Hematopoietic multipotent progenitor cell treated with erythropoietin and hydrocortisone succinate and interleukin-3 and kit ligand, for 6 days (in vitro differentiated cells): Measurements from ENCODE around the gene ESRRG.
A peak's percentile ranks its signal among the peaks of the same experiment; 100 is the strongest.

Experiments
- DNase-seq: peaks from one replicate; pipeline ENCODE4 v3.0.0-alpha.2; 2015

Gene ESRRG

DNA sequence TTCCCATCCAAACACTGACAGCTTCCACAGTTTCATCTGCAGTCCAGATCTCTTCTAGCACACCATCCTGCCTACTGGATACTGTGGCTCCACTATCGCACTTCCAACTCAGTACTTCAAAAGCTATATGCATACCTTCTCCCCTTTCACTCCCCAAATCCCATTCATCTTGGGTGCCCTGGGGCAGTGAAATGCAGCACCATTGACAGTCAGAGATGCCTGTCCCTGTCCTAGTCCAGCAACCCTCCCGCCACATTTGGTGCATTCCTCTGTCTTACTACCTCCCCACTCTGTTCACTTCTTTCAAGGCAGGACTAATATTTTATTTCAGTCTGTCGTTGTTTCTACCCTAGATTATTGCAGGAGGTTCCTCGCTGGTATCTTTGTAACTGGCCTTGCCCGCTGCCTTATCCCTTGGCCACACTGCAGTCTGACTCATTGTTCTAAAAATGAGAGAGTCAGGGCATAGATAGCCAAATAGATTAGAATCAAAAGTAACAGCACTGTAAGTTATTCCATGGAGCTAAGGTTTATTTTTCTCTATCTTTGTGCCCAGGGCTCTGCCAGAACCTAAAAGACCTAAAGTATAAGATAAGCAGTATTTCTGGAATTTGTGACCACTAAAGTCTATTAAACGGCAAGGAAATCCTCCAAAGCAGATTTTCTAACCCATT is 96.7 kb downstream of the ESRRG start:
- DNase-seq = peak; percentile 71

DNA sequence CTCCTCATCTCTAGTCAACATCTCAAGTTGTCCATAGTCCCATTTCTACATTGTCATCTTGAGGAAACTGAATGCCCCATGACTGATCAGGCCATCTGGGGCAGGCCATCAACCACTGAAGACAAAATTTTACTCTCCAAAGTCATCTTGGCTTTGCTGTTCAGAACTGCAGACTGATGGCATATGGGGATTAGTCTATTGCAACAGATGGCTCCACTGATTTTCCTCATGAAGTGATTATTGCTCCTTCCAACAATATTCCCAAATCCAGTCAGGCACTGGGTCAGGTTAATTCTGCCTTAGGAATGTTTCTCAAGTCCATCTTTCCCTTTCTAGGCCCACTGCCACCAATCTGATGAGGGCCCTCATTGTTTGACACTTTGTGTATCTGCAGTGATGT is 101.7 kb downstream of the ESRRG start:
- DNase-seq = no peak

DNA sequence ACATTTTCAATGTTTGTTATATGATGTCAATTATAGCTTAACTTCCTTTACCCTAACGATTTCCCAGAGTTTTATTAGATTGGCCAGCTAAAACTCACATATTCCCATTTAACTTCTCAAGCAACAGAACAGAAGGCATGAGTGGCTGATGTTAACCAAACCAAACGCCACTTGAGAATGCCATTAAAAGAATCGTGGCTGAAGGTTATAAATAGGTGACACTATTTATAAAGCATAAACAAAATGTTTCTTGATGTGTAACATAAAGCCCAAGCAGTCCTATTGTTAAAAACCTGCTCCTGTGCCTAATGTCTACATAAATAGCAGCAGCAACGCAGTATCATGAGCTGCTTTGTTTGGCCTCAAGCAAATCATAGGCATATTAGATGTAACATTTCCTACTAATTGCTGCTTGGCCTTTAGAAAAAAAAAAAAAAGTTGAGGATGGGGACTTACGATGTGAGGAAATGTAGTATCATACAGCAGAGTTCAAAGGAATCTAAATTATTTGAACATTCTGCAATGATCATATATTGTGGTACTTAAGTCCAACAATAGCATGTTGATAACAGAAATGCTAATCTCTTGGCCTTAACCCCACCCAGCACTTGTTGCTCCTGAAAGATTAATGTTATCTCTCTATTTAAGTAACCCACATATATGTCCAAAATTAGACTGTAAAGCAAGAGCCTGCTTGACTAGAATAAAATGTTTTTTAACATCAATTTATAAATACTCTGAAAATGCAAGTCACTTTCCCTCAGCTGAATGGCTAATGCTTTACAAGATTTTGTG is 106.0 kb downstream of the ESRRG start:
- DNase-seq = peak; percentile 39

DNA sequence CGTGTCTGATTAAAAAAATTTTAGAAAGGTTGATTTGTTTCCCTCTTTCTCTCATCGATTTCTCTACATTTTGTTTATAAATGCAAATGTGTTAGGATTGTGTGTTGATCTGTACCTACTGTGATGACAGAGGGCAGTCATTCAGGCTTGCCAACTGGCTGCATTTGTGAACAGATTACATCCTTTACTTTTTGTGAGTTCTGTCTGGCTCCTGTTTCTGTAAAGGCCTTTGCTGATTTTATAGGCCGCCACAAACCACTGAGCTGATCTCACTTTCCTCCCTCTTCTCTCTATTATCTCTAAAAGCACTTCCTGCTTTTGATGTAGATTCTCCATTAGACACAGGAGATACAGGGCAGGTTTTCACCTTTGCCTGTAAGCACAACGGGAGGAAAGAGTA is 106.8 kb downstream of the ESRRG start:
- DNase-seq = peak; percentile 23

DNA sequence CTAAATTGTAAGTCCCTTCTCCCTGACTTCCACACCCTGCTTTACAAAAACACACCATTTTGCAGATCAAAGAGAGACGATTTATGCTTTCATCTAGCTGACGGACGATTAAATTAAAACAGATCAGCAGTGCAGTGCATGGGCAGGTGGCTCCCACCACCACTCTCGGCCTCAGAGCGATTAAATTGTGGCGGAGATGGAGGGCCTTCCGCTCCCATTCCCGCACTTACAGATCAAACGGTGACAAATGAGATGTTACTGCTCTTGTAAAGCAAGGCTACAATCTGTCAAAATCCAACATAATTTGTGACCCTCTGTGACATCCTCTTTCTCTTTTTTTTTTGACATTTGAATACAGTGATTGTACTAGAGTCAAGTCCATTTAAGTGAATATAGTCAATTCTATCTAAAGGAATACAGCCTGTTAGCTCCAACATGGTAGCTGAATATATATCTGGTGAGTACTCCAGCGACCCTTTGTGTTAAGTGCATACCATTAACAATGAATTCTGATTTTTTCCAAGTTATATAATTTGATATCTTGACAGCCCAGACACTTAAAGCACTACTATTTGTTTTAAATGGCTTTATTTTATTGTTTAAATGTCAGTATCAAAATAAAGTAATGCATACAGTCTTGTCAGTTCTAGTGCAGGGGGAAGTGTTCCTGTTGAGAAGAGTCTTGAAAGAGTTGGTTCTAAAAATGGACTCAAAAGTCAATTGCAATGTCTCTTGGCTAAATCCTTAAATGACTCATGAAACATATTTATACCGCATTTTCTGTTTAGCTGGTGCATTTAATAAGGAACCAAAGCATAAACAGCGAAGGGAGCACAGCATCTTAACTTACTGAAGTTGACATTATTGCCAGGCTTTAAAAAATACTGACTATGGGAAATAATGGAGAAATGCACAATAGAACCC is 109.0 kb downstream of the ESRRG start:
- DNase-seq = no peak

DNA sequence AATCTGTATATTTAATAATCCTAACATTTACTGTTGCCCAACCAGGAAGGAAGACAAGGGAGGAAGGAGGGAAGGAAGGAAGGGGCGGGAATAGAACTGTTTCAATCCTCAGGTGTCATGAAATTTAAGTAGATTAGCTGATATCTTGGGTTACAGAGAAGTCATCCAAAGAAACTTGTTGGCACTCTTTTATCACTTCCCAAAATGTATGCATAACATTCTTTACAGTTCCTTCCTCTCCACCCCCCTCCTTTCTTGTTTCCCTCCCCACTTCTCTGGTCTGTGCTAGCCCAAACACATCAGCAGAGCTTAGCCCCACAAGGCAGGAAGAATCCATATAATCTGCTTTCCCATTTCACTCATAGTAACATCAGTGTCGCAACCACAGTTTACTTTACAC is 110.9 kb downstream of the ESRRG start:
- no peak for DNase-seq

DNA sequence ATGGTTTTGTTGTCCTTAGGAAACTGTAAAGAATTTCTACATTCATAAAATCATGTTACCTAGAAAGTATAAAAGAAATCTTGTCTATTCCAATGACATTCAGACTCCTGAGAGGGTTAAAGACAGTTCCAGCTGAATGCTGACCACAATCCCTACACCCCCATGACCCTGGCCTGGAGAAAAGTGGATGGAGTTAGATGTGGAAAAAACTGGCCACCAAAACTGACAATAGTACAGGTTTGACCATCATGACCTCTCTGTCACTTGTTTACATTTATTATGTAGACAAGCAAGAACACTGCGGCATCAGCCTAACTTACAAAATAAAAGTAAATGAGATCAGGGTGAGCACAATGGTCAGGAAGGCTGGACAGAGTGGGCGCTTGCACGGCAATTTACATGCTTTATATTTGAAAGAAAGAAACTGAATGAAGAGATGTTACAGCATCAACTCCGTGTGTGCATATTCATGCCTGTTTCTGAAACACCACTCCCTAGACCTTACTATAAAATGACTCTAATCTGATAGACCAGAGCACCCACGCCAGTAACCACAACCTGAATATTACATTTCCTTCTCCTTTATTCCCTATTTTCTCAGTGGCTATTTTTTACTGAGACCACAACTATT is 116.0 kb downstream of the ESRRG start:
- peak; percentile 20 for DNase-seq

DNA sequence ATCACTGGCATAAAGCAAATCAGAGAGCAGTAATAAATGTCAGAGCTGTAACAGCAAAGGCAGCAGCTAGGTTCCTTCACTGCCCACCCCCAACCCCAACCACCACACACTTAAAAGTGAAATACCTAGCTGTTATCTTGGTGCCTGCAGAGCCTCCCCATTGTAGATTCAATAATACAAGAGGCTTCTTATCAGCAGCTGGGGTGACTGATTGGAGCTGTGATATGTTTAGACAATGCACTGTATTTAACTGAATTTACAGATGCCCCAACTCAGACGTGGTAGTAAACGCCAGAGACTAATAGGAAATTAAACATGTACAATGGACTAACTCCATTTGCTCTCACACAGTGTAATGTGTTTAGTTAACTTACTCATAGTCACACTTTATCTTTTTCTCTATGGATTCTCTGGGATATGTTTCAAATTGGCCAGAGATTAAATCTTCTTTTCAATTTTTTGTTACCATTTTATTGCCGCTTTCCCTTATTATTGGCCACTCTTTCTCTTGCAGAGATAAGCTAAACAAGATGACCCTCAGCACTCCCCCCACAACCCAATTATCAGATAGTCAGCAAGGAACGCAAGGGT is 117.1 kb downstream of the ESRRG start:
- peak; percentile 53 for DNase-seq

DNA sequence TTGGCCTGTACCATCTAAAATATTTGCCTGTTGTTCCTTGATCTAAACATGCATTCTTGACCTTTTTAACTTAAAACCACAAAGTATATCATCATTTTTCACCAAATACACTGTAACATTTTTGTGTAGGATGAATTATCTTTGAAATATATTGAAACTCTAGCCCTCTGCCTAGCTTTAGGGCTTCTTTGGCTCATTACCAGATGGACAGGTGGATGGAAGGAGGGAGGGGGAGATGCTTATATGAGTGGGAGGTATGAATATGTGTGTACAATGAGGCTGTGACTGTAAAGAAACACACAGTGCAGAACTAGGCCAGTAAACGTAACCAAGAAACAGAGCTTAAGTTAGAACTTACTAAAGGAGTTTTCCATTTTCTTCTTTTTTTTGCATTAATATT is 118.5 kb downstream of the ESRRG start:
- DNase-seq = no peak

DNA sequence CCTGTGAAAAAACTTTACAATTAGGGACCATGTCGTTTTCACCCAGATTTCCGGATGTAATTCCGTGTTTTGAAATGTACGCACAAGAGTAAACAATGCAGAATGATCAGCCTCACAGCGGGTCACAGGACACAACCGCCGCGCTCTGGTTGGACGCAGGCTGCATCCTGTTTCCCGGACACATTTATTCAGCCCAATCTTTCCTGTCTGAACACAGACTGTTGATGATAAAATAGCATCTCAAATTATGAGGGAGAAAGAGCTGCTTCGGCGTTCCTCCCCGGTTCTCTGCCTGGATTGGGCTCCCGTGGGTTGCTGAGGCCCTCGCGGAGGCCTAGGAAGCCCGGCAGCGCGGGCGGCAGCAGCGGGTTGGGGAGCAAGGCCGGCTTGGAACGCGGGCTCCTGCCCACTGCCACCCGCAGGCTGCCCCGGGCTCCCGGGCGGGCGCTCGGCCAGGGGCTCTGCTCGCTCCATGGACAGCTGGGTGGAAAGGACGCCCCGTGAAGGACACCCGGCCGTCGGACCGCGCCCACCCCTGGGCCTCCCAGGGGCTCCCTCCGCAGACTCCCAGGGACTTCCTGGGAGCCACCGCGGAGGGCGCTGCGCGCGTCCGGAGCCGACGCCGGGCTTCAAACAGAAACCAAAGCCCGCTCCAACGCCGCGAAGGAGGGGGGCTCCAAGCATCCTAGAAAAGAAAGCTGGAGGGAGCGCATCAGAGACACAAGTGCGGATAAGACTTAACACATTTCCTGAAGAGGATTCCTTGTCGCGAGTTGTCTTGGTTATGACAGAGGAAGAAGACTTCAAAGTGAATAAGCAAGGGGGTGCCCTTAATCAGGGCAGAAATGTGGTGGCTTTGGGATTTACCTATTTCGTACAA is 122.3 kb downstream of the ESRRG start:
- peak; percentile 68 for DNase-seq

DNA sequence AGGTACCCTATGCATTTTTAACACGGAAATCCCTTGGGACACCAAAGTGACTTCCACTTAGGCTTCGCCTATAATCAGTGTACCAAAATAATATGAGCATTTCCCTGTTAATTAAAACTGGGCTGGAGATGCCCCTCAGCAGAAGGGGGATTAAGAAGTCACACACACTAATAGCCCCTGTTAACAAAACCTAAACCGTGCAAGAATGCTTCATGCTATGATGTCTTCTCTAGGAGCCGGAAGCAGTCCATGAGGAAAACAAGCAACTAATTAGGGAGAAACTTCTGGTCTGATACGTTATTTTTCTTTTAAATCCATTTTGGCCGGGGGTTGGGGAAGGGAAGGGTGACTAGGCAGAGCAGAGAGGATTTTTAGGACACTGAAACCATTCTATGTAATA is 123.4 kb downstream of the ESRRG start:
- DNase-seq = no peak

DNA sequence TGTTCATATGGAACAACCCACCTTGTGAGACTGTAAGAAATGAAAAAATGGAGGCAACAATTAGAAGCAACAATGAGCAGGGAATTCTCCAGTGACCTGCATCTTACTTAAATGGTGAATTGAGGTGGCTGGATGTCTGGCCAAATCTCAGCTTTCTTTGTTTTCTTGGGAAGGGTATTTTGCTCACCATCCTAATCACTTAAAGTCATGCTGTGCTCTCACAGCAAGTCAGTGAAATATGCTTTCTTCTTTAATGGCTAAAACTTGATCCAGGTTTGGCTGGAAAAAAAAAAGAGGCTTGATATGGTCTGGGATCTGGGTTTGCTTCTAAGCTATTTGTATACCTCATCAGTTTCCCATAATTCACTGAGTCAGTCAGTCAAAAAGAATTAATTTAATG is 124.8 kb downstream of the ESRRG start:
- DNase-seq = no peak

DNA sequence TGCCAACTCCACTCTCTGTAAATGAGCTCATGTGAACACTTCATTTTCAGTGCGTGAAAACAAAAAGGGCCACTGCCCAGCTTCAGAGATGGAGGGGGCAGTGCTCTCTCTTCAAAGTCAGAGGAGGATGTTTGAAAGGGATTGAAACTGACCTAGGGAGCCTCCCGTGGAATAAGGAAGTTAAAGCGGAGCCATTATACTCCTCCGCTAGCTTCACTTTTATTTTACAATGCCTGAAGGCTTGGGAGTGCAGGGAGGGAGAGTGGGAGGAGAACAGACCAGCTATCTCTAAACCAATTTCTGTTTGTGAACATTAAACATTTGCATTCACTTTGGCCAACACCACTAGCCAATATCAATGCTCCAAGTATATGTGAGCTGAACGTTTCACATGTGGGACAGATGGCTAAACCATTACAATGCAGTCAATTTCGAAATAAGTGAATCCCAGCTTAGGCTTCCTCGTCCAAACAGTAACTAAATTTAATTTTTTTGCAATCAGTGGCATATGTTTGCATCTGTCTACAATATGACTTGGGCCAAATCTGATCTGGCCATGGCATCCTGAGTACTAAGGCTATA is 126.9 kb downstream of the ESRRG start:
- no peak for DNase-seq

DNA sequence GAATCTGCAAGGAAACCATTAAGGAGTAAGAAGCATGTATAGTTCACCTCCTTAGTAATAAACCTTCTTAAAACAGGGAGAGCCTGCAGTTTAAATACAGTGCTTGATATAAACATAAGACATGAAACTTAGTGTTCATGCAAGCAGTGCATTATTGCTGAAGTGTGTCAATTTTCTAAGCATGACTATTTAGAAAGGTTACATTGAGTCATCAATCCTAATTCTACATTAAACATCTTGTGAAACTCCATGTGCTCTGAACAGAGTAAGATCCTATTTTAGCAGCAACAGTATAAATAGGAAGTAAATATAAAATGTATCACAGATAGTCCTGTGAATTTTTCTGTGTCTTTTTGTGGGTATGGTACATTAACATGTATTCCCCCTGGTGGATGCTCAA is 135.5 kb downstream of the ESRRG start:
- no peak for DNase-seq

DNA sequence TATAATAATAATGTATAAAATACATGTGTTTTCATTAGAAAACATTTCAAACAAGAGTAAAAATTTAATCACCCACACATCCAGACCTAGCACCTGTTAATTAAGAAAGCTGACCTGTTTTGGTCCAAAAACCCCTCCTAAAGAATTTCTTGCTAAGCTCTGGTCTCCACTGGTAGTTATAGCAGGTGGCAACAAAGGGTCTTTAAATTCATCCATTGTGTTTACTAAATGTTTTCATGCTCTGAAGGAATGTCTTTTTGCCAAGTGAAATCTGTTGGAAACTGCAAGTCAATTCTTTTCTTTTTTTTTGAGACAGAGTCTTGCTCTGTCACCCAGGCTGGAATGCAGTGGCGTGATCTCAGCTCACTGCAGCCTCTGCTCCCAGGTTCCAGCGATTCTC is 141.1 kb downstream of the ESRRG start:
- no peak for DNase-seq

DNA sequence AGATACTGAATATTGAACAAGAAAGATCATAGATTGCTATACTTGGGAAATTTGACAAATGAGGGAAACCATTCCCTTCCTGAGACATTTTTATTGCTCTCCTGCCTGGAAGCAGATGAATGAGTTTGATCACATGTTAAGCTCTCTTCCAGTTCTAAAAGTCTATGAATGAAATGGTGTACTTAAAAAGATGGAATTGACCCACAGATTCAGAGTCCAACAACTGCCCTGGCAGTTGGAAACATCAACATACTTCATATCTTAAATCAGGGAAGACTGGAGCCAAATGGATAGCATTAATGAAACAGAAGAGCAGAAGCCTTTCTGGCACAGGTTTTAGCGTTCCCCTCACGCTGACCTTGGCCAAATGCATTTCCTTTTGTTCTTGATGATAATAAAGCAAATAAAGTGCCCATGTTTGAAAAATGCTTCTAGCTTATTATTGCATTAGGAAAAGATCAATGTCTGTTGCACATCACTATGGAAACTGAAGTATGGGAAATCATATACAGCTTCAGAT is 142.6 kb downstream of the ESRRG start:
- DNase-seq = no peak

DNA sequence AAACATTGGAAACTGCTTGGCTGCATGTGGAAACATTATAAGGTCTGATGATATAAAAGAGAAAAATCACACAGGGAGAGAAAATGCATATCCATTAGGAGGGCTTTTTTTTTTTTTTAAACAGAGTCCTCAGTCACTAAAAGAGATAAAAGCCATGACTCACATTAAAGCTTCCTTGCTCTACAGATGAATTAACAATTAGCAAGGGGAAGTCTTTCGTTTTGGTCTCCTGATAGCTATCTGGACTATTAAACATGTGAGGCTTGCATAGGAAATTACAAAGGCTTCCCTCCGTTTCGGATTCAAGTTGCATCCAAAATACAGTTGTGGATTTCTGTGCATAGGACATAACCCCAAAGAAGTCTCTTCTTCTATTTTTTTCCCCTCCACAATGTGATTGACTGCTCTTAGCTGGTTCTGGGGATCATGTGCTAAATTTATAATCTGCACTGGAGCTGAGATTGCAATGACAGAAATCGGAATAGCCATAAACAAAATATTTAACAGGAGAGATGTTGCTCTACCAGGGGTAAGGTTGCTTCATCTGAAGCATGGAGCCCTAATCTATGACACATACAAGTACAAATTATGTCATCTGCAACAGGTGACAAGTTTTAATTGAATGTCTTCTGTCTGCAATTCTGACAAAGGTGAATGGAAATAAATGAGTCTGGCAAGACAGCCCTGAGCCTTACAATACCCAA is 146.8 kb downstream of the ESRRG start:
- DNase-seq = no peak

DNA sequence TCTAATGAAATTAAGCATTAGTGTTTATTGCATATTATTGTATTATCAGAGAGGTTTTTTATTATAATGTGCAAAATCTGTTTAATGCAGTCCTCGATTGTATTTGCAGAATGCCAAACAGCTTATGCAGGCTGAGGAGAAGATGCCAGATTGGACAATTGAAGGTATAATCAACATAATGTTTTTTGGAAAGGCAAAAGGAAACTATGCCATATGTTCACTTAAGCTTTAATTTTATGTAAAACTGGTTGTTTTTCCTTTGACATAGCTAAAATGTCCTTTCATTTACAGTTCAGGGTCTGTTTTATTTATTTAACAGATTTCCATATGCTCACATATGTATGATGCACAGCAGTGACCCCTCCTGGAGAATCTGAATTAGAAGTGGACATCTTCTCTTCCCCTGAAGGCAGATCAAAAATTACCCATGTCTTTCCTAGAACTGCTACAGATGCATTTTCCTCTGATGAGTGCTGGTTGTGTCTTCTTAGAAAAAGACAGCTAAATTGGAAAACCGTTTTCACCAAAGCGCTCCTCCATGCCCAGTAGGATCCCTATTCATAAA is 156.5 kb downstream of the ESRRG start:
- peak; percentile 17 for DNase-seq

DNA sequence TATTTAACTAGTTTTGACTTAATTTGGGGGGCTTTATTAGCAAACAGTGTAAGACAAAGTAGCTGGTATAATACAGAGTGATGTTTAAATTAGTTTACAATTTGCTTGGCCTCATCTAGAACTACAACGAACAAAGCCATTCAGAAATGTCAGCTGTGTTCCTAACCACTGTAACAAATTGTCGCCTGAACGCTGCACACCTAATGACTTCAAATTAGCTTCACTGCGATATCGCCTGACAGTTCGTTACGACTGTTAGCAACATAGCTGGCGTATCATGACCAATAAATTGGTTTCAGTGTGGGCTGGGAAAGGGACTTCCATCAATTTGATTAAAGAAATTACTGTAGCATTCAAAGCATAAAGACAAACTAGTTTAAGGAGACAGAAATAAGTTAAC is 160.1 kb downstream of the ESRRG start:
- DNase-seq = no peak

DNA sequence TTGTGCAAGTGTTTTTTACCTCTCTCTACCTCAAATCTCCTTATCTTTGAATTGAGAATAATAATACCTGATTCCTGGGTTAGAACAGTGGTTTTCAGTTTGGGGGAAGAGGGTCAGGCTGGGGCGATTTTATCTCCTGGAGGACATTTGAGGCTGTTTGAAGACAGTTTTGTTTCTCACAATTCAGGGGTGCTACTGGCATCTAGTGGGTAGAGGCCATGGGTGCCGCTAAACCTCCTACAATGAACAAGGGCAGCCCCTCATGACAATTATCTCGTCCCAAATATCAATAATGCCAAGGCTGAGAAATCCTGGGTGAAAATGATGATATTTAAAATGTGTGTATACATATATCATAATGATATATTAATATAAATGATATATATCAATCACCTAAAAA is 160.8 kb downstream of the ESRRG start:
- no peak for DNase-seq
